NK-92 (cell line): Measurements from ENCODE around the gene CDK2.
A peak's percentile ranks its signal among the peaks of the same experiment; 100 is the strongest.
"Not testable (repeated sequence)": the region's sequence is repeated elsewhere in the genome, so short reads cannot be mapped to it uniquely, and the experiment has no call there.

Experiments used
- DNase-seq: peaks from one replicate; lab custom pipeline; 2025; ENCODE audit not compliant: unreplicated experiment; lab: John Stamatoyannopoulos, UW

CDK2 gene

DNA sequence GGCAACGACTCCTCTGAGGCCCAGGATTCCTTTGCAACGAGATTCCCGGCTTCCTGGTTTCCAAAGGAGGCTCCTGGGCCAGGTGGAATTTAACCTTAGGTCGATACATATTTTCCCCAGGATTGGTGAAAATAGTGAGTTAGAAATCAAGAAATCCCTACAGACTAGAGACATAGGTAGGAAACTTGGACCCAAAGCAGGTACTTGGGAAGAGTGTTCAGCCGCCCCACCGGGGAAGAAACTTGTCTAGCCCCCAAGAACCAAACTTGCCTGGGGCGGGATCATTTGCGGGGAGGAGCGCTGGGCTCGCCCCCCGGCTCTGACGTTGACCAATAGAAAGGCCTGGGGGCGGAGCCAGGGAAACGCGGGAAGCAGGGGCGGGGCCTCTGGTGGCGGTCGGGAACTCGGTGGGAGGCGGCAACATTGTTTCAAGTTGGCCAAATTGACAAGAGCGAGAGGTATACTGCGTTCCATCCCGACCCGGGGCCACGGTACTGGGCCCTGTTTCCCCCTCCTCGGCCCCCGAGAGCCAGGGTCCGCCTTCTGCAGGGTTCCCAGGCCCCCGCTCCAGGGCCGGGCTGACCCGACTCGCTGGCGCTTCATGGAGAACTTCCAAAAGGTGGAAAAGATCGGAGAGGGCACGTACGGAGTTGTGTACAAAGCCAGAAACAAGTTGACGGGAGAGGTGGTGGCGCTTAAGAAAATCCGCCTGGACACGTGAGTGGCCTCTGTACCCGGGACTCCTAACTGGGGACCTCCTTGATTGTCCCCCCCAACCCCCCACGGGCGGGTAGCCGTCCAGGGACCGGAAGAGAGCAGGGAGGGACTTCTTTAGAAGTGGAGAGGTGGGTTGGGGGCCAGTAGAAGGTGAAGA, at the start of gene CDK2:
Gene CDK2, plus strand, starts transcription at position 423 of the 874 bp plus-strand sequence. Its CDS starts 179 bp downstream, at position 602.
- peak; percentile 30 for DNase-seq

DNA sequence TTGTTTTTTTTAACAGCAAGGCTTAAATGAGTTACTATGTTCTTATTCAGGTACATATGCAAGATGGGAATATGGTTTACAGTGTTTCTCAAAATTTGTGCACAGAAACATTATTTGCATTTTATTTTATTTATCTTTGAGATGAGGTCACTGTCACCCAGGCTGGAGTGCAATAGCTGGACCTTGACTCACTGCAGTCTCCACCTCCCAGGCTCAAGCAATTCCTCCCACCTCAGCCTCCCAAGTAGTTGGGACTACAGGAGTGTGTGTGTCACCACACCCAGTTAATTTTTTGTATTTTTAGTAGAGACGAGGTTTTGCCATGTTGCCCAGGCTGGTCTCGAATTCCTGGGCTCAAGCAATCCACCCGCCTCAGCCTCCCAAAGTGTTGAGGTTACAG, 47.6 kb upstream of the CDK2 start:
- not testable (repeated sequence) for DNase-seq

DNA sequence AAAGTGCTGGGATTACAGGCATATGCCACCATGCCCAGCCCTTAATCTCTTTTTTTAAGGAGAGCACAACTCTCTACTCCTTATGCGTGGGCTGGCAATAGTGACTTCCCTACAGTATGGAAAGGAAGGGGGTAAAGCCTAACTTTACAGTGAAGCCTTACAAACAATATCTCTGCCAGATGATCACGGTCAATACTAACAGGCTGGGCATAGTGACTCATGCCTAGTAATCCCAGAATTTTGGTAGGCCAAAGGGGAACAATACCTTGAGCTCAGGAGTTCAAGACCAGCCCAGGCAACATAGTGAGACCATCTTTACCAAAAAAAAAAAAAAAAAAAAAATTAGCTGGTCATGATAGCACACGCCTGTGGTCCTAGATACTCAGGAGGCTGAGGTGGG, 44.5 kb upstream of the CDK2 start:
- DNase-seq, result no peak

DNA sequence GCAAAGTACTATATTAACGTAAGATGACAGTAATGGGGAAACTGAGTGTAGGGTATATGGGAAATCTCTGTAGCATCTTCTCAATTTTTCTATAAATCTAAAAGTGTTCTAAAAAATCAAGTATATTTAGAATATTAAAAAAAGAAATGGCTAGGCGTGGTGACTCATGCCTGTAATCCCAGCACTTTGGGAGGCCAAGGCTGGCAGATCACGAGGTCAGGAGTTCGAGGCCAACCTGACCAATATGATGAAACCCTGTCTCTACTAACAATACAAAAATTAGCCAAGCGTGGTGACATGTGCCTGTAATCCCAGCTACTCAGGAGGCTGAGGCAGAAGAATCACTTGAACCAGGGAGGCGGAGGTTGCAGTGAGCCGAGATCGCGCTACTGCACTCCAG, 43.0 kb upstream of the CDK2 start:
- not testable (repeated sequence) for DNase-seq

DNA sequence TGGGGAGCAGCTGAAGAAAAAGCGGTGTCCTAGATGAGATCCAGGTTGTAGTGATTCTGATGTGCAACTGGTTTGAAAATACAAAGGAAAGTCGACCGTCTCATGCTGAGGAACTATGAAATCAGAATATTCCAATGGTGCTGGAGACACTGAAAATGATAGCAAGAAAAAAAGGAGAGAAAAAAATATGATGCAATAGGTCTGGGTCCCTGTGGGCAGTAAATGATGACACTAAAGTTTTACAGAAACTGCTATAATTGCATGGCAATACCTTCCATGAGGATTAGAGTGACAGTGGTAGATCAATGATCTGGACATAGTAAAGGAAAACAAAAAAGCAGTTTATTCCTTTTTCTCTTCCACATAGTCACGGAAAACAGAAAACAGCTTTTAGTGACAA, 41.3 kb upstream of the CDK2 start:
- no peak for DNase-seq

DNA sequence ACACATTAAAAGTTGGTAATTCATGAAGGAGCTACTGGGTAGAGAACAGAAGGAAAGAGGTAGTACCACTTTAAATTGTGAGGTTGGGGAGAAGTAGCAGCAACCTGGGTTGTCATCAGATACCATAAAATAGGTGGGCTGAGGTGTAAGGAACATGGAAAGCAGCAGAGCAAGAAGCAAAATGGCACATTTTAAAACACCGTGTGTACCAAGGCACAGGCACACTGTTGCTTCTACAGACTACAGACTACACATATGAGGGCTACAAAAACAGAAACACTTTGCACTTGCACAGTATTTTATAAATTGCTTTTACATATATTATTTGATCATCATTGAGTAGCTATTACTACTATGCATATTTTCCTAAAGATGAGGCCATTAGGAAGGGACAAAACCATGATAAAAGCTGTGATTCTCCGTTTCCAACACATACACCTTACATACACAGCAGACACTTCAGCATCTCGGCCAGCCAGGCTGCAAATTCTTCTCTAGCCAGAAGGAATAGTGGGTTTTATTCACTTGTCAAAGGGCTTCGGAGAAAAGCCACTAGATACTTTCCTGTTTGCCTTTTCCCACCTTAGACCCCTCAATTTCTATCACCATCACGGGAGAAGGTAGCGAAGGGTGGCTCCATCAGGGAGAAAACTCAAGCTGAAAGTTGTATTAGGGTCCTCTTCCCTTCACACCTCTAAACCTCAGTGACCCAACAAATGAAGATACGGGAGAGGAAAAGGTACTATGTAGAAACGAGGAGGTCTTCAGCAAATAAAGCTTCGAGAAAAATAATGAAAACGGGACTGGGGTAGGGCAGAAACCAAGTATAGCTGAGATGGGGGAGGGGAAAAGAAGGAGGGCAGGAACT, 40.5 kb upstream of the CDK2 start:
- DNase-seq, result no peak

DNA sequence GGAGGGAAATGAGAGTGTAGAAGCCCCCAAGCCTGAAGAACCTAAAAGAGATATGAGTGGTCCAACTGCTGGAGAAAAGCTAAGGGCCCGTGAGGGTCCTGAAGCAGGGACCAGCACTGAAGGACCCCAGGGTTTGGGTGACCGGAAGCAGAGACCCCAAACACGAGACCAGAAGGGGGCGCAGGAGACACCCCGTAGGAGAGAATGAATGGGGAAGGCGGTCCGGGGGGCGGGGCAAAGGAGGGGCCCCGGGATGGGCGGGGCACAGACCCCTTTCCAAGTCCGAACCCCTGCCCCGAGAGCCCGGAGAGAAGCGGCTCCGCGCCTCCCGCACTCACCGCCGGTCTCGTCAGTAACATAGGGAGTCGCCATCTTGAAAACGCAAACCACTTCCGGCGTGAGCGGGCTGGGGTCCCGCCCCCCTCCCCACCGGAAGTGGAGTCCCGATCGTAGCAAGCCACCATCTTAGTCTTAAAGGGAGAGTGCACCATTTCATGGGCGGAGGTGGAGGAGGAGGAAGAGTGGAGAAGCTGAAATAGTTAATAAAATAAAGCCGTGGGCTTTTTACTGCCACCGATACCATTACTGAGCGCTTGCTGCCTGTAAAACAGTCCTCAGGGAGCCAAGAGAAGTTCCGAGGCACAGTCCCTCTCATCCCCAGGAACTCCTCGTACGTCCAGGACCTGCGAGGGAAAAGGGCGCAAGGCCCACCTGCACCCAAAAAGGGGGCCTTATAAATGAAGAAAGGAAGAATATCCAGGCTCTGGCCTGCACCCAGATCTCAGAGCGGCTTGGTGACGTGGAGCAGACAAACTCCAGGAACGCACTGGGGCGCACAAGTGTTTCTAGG, 39.7 kb upstream of the CDK2 start:
- DNase-seq, result peak; percentile 30

DNA sequence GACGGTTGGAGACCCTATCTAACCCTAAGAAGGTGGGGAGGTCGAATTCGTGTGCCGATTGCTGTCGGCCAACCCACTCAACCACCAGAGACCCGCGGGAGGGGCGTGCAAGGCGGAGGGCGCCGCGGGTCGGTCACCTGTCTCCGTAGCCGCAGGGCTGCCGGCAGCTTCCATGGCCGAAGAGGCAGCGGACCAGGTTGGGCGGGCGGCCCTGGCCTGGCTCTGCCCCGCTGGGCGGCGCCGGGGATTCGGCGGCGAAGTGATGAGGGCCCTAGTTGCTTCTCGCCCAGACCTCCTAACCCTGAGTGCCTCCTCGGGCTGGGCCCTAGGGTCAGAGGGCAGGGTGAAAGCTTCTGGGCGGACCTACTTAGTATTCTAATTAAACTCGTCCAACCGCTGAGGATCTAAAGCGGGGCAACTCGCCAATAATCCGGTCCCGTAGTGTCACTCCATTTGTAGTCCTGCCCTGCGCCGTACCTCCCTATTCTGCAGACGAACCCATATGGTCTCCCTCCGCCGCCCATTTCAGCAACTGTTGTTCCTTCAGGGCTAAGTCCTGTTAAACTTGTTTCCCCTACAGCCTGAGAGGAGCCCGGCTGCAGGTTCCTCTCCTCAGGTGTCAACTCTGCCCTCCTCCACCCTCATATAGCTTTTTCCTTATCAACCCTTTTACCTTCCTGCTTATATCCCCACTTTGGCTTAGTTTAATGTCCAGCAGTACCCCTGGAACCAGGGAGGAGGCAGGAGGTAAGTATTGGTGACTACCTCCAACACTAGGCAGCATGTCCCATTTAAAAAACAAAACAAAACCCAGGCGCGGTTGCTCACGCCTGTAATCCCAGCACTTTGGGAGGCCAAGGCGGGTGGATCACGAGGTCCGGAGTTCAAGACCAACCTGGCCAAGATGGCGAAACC, 38.8 kb upstream of the CDK2 start, which contains the start of gene PYM1:
Gene PYM1, minus strand, starts transcription at position 307 of the 915 bp plus-strand sequence. Its CDS starts 133 bp downstream, at position 174.
- no peak for DNase-seq

DNA sequence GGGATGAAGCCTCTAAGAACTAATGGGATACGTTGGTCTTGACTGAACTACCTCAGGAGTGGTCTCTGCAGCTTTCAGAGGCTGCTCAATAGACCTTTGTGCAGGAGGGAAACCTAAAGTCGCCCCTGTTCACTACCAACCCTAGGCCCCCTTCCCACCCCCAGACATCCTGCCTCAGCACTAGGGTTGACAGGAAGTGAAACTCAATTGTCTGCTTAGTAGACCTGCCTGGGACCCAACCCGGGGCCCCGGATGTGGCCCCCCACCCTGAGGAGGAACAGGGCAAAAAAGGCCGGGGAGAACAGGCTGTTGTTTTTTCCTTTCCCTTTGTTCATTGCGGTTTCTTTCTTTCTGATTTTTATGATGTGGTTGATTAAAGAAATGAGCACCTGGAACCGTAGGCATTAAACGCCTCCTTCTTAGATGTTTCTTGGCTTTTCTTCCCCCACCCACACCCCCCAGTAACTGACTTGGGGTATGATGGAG, 37.3 kb upstream of the CDK2 start:
- DNase-seq, result no peak

DNA sequence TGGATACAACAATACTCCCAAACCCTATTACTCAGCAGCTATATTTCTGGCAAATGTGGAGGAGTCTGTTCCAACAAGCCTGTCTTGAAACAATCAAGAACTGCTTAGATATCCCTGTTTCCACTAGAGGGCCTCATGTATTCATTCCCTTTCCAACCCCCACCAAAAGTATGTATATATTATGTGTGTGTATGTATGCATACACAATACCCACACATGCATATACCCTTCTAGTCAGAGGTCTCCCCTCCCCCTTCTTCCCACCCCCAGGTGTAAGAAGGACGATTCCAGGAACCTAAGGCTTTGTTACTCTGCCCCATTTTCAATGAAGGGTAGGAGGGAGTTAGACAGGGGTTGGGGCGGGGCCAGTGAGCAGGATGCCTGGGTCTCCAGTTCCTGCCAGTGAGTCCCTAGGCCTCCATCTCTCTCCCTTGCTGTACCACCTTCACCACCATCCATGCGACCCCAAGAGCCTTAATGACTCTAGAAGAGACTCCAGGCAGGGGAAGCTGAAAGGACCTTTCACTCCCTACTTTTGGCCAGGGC, 35.8 kb upstream of the CDK2 start, which contains the start of gene DGKA:
Gene DGKA, plus strand, starts transcription at position 392 of the 546 bp plus-strand sequence. CDS start 5,342 bp downstream, outside the sequence.
- DNase-seq, result no peak

DNA sequence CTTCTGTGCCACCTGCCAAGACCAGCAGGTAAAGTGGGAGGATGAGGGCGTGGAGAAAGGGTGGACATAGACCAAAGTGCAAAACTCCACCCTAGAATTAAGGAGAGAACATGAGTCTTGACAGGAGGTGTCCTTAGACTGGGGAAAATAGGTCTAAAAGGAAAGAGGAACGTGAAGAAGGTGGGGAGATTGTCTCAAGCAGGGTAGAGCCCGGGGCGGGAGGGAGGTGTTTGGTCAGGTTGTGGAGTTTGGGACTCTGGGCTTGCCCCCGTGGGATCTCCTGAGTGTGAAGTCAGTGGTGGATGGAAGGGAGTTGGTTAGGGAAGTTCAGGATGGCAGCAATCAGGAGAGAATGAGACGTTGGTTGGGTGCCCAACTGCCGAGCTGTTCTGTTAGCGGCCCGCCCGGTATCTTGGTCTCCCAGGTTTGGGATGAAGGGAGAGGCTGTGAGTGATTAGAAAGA, 35.3 kb upstream of the CDK2 start:
- DNase-seq, result no peak

DNA sequence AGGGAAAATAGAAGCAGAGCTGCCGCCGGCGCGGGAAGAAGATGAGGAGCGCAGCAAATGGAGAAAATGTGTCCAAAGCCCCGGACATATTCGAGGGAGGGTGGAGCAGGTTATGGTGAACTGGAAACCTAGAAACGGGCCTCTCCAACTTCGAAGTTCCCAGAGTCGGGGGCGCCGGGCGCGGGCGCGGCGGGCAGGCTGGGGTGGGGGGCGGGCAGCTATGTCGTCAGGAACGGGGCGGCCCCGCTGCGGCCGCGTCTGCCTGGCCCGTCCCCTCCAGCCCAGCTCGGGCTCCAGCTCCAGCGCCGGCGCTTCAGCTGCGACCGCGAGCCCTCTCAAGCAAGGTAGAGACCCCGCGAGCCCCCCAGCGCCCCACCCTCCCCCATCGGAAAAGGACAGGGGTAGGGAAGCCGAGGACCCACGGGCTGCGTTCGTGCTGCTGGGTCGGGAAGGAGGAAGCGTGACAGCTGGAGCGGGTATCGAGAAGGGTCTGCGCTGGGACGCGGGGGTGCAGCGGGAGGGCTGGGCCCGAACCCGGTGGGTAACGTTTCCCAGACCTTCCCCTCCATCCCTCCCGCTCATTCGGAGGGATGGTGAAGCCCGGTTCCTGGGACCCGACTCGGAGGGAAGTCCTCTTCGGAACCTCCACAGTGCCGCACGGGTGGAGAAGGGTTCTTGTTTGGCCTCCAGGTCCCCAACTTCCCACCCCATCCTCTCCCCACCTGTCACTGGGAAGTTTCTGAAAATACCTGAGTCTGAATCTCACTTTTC, 34.7 kb upstream of the CDK2 start:
- DNase-seq, result no peak

DNA sequence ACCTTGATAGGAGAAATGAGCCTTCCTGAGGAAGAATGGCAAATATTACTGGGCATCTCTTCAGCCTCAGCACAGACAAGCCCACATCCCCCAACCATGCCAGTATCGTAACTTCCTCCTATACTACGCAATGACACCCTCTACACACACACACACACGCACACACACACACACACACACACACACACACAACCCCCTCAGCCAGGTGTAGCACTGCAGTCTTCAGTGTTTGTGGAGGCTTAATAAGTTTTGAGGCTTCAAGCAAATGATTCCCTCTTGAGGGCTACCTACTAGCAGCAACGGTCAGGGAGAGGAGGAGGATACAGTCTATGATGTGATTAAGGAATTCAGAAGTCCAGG, 34.1 kb upstream of the CDK2 start:
- no peak for DNase-seq

DNA sequence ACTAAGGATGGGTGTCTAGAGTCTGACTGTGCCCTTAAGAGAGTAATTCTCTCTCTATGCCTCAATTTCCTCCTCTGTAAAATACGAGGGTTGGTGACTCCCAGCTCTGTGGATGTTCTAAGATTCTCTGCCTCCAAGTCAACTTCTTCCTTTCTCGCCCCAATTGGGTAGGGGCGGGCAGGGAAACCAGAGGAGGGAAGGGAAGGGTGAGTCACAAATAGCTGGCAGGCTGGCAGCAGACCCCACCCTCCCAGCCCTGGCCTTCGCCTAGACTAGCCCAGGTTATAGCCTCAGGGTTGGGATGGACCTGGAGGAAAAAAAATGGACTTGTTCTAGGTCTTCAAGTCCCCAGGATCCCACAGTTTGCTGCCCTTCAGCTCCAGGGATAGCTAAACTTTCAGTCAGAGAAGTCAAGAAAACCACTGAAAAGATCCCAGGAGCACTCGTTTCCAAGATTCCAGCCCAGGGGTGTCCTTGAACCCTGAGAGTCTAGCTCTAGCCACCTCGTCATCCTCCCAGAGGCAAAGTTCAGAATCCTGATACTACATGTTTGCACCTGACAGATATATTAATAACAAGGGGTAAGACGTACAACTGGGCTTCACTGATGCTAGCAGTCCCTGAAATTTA, 33.3 kb upstream of the CDK2 start:
- DNase-seq, result no peak

DNA sequence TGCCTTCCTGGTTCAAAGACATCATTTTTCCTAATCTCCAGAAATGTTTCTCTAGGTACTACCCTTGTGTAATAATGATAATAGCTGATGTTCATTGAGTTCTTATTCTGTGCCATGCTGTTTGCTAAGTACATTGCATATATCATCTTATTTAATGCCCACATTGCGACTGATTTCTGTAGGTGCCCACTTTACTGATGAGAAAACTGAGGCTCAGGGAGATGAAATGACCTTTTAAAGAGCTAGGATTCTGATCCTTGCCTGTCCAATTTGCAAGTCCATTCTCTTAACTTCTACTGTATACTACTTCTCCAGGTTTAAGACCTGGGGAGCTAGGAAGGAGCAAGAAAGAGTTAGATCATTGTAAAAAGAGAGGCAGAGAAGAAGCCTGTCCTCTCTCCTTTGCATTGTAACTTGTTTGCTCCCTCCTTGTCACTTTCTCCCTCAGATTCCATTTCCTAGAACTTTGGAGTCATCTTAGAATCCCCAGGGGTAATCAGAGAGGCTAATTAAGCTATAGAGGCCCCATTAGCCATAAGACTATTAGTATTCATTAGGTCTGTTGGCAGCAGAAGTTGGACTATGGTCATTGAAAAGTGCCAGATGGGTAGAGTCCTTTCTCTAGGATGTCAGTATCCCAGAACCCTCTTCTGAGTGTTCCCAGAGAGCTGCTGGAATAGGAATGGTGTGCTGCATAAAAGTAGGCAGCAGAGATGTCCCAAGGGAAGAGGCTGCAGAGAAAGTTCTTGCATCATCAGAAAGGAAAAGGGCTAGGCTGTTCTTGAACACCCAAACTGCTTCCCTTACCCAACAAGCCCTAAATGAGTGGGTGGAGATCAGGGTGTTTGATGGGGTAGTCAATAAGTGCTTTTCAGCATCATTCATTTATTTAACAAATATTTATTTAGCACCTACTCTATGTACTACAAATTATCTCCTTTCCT, 32.6 kb upstream of the CDK2 start:
- no peak for DNase-seq

DNA sequence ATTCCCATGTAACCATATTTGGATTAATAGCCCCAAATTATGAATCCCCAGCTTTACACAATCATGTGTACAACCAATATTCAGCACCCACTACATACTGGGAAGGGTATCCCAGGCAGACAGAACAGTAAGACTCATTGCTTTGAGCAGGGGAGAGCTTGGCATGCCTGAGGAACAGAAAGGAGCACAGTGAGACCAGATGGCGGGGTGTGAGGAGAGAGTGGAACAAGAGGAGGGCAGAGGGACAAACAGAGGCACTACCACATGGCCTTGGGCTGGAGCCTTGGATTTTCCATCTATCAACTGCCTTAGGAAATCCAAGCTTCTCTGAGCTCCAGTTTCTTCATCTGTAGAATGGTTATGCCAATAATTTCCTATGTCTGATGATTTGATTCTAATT, 31.9 kb upstream of the CDK2 start:
- DNase-seq, result no peak

DNA sequence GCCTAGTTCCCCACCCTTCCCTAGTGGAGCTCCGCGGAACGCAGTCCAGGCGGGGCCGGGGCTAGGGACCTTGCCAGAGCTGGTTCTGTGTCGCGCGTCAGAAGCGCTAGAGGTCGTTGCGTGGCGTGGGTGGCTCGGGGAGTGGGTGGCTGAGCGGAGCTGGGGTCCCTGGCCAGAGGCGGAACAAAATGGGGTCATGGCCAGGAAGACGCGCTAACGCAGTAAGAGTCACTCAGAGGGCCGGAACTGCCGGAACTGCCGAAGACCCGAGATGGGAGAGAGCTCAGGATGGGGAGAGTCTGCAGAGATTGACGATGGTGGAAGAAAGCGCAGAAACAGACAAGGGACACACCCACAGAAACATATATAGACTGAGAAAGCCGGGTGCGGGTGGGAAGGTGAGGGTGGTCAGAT, 30.9 kb upstream of the CDK2 start:
- no peak for DNase-seq
